NOMO-1 treated with DMSO at 0.1 percent for 48 hours (cell line): Measurements from ENCODE around the gene ACTR1B.
"Not testable (repeated sequence)": the region's sequence is repeated elsewhere in the genome, so short reads cannot be mapped to it uniquely, and the experiment has no call there.

Experiments used
- DNase-seq: peaks from one replicate; lab custom pipeline; 2025; ENCODE audit not compliant: unreplicated experiment; lab: John Stamatoyannopoulos, UW

Gene ACTR1B

DNA sequence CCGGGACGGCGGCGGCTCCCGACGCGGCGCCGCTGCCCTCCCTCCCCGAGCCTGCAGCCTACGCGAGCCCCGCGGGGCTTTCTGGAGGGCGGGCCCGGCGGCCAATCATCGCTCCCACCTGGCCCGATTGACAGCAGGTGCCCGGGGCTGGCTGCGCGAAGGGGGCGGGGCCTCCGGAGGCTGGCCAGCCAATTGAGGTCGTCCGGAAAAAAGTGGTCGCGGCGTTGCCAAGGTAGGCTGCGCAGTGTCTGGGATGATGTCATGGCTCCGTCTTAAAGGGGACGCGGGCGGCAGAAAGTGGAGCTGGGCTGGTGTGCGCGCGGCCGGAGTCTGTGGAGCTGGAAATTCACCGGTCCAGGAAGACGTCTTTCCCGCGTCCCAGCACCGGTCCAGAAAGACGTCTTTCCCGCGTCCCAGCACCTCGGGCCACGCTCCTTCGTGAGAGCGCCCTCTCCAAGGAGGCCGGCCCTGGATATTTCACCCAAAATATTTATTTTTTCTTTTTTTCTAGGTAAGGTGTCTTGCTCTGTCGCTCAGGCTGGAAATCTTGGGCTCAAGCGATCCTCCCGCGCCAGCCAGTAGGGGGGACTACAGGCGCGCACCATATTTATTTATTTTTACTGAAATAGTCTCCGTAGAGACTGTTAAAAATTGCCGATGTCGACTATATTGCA lies at the start of gene ACTR1B:
TSS of gene ACTR1B (minus strand) at position 83 of the 674 bp plus-strand sequence. CDS start 154 bp downstream, outside the sequence.
- DNase-seq, result peak; percentile 99

DNA sequence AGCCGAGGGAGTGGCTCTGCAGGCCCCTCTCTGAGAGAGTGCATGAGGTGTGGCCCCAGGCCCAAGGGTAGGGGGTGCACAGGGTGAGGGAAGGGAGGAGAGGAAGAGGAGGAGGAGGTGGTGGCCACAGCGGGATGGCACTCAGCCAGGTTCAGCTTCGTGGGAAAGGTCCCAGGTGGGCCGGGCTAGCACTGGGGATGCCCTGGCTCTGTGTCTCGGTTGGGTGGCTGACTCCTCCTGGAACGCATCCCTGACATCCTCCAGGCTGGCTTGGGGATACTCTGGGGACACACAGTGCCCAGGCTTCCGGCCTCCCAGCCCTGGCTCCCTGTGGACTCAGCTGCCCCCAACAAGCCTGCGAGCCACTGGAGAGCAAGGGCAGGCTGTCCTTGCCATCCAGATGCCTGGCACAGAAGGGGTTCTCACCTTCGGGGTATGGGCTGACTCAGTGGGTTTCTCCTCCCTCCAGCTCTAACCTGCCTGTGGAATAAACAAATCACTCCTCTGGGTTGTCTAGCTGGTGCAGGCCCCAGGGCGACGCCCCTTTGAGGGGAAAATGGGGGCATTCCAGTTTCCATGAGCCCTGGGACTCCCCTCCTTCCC lies 49.0 kb upstream of the ACTR1B start:
- no peak for DNase-seq

DNA sequence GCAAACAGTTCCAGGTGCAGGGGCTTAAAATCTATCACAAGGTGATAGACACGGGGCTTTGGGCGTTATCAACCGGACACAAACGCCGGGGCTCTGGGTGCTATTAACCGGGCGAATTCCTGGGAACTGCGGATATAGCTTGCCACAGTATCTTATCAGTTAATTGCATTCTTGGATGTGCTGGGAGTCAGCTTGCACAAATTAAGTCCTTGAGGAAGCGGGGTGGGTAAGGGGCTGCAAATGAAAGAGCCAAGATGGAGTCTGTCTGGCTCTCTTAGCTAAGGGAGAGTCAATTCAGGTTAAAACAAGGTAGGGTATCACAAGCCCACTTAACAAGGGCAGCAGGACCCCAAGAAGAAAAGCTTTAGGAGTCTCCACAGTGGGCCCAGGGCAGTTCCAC lies 48.3 kb upstream of the ACTR1B start:
- not testable (repeated sequence) for DNase-seq

DNA sequence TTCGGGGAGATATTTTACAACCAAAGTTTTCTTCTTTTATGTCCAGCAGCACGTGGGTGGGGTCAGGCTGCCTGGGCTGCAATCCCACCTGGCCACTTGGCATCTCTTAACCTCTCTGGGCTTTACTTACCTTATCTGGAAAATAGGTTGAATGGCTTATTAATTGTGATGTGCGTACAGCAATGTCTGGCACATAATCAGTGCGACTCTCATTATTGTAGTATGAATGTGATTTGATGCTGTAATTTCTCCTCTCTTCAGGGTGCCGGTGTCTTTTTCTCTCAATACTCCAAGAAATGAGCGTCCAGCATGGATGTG lies 47.5 kb upstream of the ACTR1B start:
- no peak for DNase-seq

DNA sequence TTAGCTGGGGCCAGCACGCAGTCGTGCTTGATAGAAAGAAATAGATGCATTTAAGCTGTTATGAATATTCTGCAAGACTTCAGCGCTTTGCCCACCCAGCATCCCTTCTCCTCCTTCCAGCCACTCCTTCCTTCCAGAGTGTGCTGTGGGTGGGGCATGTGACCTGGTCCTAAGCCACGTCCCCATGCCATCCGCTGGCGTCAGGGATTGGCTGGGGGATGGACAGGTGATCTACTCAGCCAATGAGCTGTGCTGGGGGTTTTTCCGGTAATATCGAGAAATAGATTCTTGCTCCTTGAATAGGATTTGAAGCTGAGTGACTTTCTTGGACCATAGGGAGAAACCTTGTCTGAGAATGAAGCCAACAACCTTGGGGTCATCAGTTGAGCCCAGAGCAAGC lies 44.8 kb upstream of the ACTR1B start:
- DNase-seq, result no peak

DNA sequence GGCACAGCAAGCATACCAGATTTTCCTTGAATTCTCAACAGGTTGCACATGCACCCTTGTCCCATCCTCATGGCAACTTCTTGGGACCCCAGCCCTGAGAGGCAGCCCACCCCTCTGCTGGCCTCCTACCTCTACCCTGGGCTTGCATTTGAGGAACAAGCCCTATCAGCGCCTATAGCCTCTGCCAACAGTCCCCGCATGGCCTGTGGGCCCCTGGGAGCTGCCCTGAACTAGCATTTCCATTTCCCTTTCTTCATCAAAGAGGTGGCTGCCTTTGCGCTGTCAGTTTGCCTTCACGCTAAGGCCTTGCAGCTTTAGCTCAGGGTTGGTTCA lies 44.2 kb upstream of the ACTR1B start:
- DNase-seq, result no peak

DNA sequence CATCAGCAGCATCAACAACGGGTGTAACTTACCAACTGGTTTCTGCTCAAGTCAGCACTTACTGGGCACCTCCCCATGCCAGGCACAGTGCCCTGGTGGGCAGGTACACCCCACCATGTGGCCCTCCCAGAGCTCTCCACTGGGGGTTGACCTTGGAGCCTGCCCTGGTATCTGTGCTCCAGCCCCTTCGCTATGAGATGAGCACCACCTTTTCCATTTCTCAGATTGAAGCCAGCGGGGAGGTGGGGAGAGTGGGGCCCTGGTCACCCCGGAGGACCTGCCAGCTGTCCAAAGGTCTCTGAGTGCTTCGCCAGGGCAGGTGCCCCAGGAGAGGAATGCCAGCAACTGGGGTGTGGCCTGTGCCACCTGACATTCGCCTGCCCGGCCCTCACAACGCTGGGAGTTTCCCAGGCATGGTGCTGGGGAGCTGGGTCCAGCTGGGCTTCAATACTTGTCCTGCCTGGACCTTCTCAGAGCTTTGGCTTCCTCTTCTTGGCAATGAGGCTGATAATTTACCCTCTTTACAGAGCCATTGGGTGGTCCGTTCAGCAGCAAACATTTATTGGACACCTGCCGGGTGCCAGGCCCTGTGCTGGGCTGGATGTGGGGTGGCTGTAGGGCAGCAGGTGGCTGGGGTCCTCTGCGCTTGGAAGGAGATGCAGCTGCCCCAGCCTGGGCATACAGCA lies 43.7 kb upstream of the ACTR1B start:
- DNase-seq, result no peak

DNA sequence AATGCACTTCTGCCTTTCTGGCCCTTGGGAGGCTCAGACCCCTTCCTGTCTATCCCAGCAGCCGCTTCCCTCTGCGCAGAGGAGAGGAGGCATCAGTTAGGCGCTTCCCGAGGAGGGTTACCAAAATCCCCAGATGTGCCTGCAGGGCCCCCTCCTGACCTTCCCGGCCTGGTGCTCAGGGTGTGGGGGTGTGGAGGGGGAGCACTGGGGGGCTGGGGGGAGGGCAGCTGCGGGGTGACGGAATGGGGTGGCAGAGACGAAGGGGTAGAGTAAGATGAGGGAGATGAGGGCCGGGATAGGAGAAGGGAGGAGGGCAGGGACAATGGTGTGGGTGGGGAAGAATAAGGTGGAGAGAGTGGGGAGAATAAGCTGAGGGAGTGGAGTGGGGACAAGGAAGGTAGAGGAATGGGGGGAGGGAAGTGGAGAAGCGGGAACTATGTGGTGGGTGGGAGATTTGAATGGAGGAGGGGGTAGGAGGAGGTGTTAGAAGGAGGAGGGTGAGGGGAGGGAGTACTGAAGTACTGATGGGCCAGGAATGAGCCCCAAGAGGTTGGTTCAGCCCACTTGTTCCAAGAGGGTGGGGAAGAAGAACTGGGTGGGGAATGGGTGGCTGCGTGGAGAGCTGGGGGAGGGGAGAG lies 43.0 kb upstream of the ACTR1B start:
- no peak for DNase-seq

DNA sequence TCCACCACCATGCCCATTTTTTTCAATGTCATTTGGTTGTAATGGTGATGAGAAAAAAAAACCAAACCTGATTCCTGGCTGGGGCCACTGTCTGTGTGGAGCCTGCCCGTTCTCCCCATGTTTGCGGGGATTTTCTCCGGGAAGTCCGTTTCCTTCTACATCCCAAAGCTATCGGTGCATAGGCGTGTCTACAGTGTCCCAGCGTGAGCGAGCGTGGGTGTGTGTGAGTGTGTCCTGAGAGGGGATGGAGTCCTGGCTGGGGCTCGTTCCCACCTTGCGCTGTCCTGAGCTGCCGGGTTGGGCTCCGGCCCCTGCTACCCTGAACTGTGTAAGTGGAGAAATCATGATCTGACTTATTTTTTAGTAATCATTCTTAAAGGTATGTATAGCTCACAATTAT lies 42.3 kb upstream of the ACTR1B start:
- DNase-seq, result no peak

DNA sequence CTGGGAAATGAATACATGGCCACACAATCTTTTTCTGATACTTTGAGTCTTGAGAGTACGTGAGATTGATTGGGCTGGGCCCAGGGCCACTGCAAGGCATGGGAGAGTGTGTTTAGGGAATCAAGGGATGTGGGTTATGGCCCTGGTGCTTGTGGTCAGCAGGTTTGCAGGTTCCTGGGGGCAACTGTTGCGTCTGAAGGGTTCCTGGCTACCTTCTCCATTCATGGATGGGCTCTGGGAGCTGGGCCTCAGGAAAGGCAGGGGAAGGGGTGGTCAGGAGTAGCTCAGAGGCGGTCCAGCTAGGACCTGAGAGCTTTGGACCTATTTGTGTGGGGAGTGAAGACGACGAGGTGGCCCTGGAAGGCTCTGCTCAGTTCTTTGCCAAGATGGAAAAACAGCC lies 41.1 kb upstream of the ACTR1B start:
- no peak for DNase-seq

DNA sequence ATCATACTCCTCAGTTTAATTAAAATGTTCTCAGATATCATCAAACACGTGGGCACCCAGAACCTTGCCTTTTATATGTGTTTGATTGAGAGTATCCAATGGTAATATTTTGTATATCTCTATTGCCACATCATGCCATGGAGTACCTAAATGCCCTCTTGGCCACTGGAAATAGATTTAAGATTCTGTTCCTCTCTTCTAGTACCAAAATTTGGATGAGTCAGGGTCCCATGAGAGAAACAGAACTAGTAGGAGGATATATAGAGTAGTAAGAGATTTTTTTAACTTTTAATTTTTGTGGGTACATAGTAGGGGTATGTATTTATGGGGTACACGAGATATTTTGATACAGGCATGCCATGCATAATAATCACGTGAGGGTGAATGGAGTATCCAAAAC lies 39.9 kb upstream of the ACTR1B start:
- DNase-seq, result no peak

DNA sequence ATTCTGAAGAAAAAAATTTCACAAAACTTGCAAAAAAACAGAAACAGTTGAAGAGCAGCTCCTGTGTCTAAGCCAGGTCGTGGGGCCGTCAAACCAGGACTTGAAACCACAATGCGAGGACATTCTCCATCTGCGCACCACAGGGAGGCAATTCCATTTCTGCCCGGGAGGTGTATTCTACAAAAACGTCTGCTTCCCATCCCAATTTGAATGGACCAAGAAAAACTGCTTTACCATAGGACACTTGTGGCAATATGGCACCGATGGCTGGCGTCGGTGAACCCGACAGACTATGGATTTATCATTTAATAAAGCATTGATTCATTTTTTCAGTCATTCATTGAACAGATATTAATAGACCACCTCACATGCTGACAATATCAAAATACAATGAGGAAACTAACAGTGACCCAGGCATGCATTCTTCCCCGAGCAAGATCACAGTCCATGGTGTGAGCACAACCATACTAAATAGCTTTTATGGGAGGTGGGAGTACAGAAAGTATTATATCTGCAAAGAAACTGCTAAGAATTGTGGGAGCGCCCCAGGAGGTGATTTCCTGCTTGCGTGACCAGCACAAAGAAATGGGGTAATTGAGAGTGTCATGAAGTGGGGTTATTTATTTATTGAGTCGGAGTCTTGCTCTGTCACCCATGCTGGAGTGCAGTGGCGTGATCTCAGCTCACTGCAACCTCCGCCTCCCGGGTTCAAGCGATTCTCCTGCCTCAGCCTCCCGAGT lies 39.1 kb upstream of the ACTR1B start:
- DNase-seq, result no peak

DNA sequence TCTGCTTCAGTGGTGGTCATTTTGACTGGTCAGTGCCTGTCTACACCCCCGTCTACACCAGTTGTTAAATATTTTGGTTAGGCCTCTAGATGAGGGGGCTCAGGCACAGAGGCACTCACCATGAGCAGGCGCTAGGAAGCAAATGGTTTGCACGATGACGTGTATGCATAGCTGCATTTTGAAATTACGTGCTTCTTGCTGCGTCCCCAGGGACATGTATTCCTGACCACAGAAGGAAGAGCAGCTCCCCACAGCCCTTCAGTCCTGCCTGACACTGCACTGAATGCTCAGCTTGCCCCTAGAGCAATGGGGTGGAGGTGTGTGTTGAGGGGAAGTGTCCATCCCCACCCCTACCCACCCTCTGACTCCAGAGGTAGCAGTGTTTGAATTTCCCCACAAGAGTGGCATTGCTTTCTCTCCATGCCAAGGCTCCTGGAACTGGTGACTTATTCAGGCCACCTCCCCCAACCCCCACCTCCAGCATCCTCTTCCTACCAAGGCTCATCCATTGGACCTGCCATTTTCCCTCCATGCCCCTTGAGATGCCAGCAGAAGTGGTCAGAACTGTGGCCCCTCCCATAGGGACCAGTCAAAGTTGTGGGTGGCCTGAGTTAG lies 38.1 kb upstream of the ACTR1B start:
- no peak for DNase-seq

DNA sequence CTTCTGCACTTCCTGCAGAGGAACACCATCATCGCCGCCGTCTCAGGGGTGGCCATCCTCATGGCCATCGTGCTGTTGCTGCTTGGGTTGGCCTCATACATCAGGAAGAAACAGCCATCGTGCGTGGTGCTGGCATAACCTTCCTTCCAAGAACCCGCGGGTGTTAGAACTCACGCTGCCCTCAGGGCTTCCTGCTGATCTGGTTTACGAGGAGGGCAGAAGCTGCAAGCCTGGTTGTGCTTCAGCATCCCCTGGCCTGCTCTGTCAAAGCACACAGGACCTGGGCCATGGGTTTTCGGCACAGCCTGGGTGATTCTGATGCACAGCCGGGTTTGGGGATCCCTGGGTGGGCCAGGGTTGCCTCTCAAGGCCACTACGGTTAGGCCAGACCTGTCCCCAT lies 37.3 kb upstream of the ACTR1B start:
- no peak for DNase-seq

DNA sequence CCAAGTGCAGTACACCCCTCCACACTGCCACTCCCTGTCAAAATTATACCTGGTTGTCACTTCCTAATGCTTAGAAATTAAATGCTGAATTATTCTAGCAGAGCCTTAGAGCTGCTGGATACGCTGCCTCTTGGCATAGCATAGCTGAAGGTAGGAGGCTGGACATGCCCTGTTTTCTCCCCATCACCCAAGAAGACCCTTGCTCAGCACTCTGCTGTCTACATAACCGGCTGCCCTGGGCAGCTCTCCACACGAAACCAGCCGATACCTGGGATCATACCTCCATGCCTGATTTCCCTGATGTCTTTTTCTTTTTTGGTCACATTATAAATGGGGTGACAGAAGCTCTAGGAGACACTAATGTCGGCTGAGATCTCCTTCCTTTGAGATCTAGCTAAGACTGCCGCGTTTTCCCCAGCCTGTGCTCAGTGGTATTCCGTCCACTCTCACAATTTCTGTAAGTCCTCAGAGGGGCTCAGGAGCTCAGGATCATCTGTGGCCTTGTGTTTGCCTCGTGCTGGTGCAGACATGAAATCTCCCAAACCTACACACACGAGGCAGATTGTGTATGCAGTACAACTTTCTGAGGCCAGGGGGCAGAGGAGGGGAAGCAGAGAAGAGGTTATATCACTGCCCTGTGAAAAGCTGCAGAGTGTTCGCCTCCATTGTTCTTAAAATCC lies 36.1 kb upstream of the ACTR1B start:
- DNase-seq, result peak; percentile 88

DNA sequence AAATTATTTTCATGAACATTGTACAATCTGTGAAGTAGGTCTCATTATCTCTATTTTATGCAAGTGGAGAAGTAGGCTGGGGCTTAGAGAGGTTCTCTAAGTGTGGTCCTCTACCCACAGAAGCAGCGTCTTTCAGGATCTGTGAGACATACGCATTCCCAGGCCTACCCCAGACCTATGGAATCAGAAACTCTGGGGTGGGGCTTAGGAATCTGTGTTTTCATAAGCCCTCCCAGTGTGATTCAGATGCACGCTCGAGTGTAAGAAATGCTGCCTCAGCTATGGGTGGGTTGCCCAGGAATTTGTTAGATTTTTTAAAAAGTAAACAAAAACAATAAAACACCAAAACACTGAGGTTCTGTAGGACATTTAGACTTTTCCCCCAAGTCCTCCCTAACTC lies 34.7 kb upstream of the ACTR1B start:
- no peak for DNase-seq

DNA sequence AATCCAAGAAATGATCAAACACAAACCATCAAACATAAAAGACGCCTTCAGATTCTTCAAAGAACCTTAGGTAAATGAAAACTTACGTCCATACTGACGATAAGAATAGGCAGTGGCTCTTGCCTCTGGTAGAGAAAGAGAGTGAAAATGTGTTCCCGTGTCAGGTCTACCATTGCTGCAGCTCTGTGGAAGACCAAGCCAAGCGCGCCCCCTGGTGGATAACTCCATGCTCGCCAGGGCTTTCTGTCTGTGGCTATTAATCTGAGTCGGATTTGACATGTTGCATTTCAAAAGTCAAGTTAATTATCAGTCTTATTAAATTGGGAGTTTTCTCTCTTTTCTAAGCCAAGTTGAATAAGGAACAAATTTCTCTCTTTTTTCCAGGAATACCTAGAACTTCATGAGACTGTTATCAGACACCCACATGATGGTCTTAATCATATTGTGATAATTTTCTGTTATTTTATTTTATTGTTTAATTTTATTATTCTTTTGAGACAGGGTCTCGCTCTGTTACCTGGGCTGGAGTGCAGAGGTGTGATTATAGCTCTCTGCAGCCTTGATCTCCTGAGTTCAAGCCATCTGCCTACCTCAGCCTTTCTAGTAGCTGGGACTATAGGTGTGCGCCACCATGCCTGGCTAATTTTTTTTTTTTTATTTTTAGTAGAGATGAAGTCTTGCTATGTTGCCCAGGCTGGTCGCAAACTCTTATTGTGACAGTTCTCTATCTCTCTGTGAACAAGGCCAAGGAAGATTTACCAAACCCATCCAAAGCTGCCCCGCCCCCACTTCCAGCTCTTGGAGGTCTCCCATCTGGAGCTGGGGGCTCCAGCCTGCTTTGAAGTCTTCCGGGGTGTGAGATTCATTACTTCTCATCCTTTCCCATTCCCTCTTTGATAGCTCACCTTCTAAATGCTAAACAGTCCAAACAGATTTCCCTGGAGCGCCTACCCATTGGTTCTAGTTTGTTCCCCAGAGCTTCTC lies 33.7 kb upstream of the ACTR1B start:
- peak; percentile 82 for DNase-seq

DNA sequence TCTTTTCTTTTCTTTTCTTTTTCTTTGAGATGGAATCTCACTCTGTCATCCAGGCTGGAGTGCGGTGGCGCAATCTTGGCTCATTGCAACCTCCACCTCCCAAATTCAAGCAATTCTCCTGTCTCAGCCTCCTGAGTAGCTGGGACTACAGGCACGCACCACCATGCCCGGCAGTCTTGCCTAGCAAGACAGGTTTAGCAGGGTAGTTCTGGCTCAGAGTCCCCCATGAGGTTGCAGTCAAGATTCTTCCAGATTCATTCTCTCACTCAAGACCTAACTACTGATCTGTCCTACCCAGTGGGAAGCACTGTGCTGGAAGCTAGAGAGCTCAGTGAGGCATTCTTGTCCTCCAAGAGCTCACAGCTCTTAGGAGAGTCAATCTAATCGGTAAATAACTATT lies 31.9 kb upstream of the ACTR1B start:
- DNase-seq, result no peak

DNA sequence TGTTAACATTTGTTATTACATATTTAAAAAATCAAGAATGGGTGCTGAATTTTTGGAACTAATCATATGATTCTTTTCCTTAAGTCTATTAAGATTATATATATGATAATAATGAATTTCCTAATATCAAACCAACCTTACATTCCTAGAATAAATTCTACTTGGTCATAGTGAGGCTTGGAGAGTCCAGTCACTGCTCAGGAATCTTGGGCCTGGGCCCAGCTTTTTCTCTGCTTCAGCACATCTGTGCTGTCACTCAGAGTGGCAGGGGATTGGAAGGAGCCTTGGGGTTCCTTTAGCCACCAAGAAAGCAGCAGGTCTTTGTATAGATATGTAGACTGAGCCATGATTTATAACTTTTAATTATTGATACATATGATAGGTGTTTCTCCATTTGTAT lies 29.6 kb upstream of the ACTR1B start:
- DNase-seq, result no peak
